HG02885 (cell line): ENCODE data around the gene UBE2E2.
A peak's percentile ranks its signal among the peaks of the same experiment; 100 is the strongest.

Source experiments
- ATAC-seq: cut with Tn5 transposase; IDR thresholded peaks from one replicate; pipeline ENCODE4 v1.9.1; 2021; ENCODE audit warnings: mild to moderate bottlenecking; ENCODE audit not compliant: unreplicated experiment, poor library complexity

Gene UBE2E2

GRCh38 chr3:23372285-23372684 is 169.2 kb downstream of the UBE2E2 start:
- no peak for ATAC-seq

- ATAC-seq = no peak
Observed at GRCh38 chr3:23376516-23377248, 173.6 kb downstream of the UBE2E2 start.

- peak; percentile 56 for ATAC-seq
Observed at GRCh38 chr3:23377928-23378672, 175.0 kb downstream of the UBE2E2 start.

GRCh38 chr3:23383875-23384274 is 180.7 kb downstream of the UBE2E2 start:
- ATAC-seq = no peak

- no peak for ATAC-seq
Observed at GRCh38 chr3:23385327-23385726, 182.2 kb downstream of the UBE2E2 start.

GRCh38 chr3:23387286-23387918 is 184.3 kb downstream of the UBE2E2 start:
- no peak for ATAC-seq

- no peak for ATAC-seq
Observed at GRCh38 chr3:23389089-23389488, 186.0 kb downstream of the UBE2E2 start.

- ATAC-seq = peak; percentile 61
Observed at GRCh38 chr3:23389686-23390085, 186.6 kb downstream of the UBE2E2 start.

GRCh38 chr3:23390446-23390845 is 187.3 kb downstream of the UBE2E2 start:
- no peak for ATAC-seq

GRCh38 chr3:23390989-23391553 is 187.9 kb downstream of the UBE2E2 start:
- no peak for ATAC-seq

- peak; percentile 60 for ATAC-seq
Observed at GRCh38 chr3:23395115-23395514, 192.0 kb downstream of the UBE2E2 start.

- no peak for ATAC-seq
Observed at GRCh38 chr3:23396746-23397145, 193.6 kb downstream of the UBE2E2 start.

GRCh38 chr3:23399221-23399620 is 196.1 kb downstream of the UBE2E2 start:
- no peak for ATAC-seq

- peak; percentile 48 for ATAC-seq
Observed at GRCh38 chr3:23402728-23403492, 199.8 kb downstream of the UBE2E2 start.

GRCh38 chr3:23404246-23404645 is 201.1 kb downstream of the UBE2E2 start:
- ATAC-seq = no peak

GRCh38 chr3:23405081-23405480 is 202.0 kb downstream of the UBE2E2 start:
- peak; percentile 65 for ATAC-seq

GRCh38 chr3:23406601-23407000 is 203.5 kb downstream of the UBE2E2 start:
- ATAC-seq = no peak

- no peak for ATAC-seq
Observed at GRCh38 chr3:23418026-23418425, 214.9 kb downstream of the UBE2E2 start.

- ATAC-seq = peak; percentile 54
Observed at GRCh38 chr3:23421811-23422516, 218.8 kb downstream of the UBE2E2 start.

GRCh38 chr3:23422517-23422851 is 219.4 kb downstream of the UBE2E2 start:
- ATAC-seq = peak; percentile 93
